ENCODE data around the gene ANKRD33B. TPM values are rescaled to one million over a fixed set of nuclear protein-coding genes. Genes with fewer than 3 reads are reported as not detected.

Gene ANKRD33B
- 10 to 100 TPM in 1 of 4 donors, 1 to 10 TPM in 3; 5.6 to 10.7 (median 8.2) TPM for total RNA-seq

DNA sequence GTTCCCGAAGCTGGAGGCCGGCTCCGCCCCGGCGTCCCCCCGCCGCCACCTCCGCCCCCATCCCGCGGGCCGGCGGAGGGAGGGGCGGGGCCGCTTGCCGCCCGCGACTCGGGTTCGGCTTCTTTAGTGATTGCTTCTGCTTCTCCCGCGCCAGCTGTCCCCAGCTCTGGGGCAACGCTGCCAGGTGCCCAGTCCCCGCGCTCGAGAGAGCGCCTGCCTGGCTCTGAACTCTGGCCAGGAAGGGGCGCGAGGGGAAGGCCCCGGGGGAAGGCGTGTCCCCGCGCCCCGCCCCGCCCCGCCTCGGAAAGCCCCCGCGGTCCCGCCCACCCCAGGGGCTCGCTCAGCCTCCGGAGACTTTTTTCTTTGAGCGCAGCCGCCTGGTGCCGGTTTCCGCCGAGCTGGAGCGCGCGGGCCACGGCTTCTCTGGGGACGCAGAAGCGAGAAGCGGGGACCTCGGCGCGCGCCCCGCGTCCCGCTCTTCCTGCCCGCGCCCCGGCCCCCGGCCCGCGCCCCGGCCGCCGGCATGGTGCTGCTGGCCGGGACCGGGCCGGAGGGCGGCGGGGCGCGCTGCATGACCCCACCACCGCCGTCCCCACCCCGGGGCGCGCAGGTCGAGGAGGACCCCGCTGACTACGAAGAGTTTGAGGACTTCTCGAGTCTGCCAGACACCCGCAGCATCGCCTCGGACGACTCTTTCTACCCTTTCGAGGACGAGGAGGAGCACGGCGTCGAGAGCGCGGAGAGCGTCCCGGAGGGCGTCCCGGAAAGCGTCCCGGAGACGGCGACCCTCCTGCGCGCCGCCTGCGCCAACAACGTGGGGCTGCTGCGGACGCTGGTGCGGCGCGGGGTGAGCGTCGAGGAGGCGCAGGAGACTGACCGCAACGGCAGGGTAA is at the start of gene ANKRD33B:
Gene ANKRD33B, plus strand, starts transcription at position 126 of the 893 bp plus-strand sequence. Its CDS starts 398 bp downstream, at position 524.
- TF ChIP-seq, protein P1, sequence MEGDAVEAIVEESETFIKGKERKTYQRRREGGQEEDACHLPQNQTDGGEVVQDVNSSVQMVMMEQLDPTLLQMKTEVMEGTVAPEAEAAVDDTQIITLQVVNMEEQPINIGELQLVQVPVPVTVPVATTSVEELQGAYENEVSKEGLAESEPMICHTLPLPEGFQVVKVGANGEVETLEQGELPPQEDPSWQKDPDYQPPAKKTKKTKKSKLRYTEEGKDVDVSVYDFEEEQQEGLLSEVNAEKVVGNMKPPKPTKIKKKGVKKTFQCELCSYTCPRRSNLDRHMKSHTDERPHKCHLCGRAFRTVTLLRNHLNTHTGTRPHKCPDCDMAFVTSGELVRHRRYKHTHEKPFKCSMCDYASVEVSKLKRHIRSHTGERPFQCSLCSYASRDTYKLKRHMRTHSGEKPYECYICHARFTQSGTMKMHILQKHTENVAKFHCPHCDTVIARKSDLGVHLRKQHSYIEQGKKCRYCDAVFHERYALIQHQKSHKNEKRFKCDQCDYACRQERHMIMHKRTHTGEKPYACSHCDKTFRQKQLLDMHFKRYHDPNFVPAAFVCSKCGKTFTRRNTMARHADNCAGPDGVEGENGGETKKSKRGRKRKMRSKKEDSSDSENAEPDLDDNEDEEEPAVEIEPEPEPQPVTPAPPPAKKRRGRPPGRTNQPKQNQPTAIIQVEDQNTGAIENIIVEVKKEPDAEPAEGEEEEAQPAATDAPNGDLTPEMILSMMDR (IDR thresholded peaks at IDR 0.05; ENCODE audit: low read depth), result no peak

- TF ChIP-seq, protein P1 (IDR thresholded peaks at IDR 0.05; ENCODE audit: low read depth), result no peak
These were observed 48.4 kb upstream of the ANKRD33B start for GRCh38 chr5:10515492-10515891.

GRCh38 chr5:10518347-10518746 is 45.5 kb upstream of the ANKRD33B start:
- TF ChIP-seq, protein P1 (IDR thresholded peaks at IDR 0.05; ENCODE audit: low read depth), result no peak

GRCh38 chr5:10519729-10520128 is 44.1 kb upstream of the ANKRD33B start:
- TF ChIP-seq, protein P1 (IDR thresholded peaks at IDR 0.05; ENCODE audit: low read depth), result no peak

DNA sequence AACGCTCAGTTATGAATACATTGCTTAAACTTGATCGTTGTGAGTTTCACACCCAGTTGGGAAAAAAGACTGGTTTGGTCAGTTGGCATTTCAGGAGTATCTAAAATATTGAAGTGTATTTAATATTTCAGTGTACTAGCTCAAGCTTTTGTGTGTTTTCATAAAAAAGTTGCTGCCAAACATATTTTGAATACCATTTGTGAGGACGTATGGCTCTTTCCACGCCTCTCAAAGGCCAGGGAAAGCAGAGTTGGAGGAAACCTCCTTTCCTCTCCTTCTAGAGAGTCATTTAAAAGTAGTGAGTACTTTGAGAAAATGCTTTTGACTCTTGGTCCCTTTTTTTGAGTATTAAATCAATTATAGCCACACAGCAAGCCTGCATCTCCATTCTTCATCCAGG is 43.2 kb upstream of the ANKRD33B start:
- TF ChIP-seq, protein P1 (IDR thresholded peaks at IDR 0.05; ENCODE audit: low read depth), result no peak

- TF ChIP-seq, protein P1 (IDR thresholded peaks at IDR 0.05; ENCODE audit: low read depth), result no peak
These were observed 42.2 kb upstream of the ANKRD33B start for GRCh38 chr5:10521466-10522223.

GRCh38 chr5:10522224-10522611 is 41.7 kb upstream of the ANKRD33B start:
- TF ChIP-seq, protein P1 (IDR thresholded peaks at IDR 0.05; ENCODE audit: low read depth), result no peak

Measured in subcutaneous adipose tissue (tissue), 4 donors.